Measurements from ENCODE around the gene RASGRF1.
A peak's percentile ranks its signal among the peaks of the same experiment; 100 is the strongest.

The RASGRF1 gene

GRCh38 chr15:79101866-79102581 is 11.4 kb upstream of the RASGRF1 start:
- DNase-seq (ENCODE audit: low spot score): no peak

DNA sequence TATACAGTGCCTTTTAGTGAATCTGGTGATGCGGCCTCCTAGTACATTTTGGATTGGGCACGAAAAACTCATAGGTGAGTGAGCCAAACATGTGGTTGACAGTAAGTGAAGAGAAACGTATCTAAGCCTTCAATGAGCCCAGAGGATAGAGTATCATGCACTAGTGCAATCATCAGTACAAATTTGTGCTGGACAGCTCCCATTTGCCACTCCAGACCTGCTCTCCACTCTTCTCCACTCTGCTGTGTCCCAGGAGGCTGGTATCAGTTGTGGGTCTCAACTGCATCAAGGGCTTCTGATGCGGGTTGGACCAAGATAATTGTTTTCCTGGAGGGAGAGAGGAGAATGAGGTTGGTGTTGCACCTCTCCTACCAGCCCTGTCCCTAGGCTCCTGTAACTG is 9.1 kb upstream of the RASGRF1 start:
- no peak for DNase-seq (ENCODE audit: low spot score)

DNA sequence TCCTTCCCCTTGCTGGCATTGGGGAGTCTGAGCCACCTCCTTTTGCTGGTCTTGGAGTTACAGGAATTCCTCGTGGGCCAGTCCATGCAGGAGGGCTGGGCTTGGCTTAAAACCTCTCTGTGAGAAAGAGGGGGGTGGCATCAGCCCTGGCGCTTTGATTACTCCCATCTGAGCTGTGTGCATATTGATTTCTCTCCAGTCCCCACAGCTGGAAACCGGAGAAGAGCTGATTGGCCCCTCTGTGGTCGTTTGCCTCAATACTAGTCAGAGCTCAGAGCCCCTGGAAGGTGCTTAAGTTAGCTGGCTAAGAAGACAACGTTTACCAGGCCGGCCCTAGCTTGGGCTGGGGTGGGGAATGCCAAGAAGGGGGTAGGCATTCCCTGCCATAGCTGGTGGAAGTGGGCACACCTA is 4.0 kb upstream of the RASGRF1 start:
- DNase-seq (ENCODE audit: low spot score): no peak

- DNase-seq (ENCODE audit: low spot score): no peak
Observed at GRCh38 chr15:79093352-79093935, 2.9 kb upstream of the RASGRF1 start.

DNA sequence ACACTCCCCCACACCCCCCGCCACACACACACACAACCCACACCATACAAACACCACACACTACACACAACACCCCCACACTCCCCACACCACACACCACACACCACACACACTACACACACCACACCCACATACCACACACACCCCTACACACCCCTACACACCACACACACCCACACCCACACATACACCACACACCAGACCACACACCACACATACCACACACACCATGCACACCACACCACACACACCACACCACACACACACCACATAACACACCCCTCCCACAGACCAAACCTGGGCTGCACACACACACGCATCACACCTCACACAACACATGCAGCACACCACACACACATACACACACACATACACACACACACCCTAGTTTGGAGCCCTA is 1.8 kb upstream of the RASGRF1 start:
- DNase-seq (ENCODE audit: low spot score): no peak

GRCh38 chr15:79091204-79091867 is 756 bp upstream of the RASGRF1 start:
- DNase-seq (ENCODE audit: low spot score): peak; percentile 51

DNA sequence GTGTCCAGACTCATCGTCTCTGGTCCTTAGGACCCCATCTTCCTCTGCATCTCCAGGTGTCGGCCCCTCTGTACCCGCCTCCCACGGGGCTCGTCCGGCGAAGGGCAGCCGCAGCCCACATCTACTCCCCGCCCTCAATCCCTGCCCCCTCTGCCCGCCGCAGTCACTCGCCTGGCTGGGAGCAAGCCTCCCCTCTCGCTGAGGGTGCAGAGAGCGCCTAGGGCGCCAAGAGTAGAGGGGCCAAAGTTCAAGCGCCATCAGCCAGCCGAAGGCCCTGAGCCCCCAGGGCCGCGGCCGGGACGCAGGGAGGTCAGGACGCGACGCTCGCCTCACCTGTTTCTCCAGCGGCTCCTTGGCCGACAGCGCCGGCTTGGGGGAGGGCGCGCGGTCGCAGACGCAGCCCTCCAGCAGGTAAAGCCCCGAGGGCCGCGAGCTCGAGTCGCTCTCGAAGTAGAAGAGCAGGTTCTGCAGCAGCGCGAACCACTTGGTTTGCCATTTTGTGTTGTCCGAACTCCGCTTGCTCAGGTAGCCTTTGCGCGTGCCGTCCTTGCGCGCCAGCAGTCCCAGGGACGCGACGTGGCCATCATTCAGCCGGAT is 592 bp downstream of the RASGRF1 start:
- no peak for DNase-seq (ENCODE audit: low spot score)

- no peak for DNase-seq (ENCODE audit: low spot score)
Observed at GRCh38 chr15:79089331-79089889, 1.2 kb downstream of the RASGRF1 start.

DNA sequence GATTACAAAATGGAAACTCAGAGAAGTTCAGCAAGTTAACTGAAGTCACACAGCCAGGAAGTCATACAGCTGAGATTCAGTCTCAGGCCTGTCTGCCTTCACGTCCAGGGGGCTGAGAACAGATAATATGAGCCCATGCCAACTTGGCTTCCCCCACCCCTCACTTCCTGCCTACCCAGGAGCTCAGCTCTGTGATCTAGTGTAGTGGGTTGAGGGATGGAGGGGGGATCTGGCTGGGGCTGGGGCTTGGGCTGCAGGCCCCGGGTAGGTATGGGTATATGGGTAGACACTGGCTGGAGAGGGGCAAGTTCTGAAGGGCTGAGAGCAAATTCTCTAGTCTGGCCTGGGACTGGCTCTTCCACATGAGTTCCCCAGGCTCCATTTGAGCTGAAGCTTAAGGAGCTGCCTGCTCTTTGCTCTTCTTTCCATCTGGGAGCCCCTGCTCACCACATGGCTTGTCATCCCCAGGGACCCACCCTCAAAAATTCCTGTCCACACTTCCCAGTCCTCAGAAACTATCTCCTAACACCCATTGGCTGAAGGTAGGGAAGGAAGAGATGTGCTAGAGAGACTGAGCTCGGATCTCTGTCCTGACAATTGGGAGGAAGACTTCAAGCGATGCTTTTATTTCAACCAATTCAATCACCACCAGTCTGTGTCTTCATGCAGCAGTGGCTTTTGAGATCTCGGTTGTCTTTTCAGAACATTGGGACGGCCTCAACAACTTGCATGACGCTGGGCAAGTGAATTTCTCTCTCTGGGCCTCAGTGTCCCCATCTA is 2.0 kb downstream of the RASGRF1 start:
- DNase-seq (ENCODE audit: low spot score): no peak

- no peak for DNase-seq (ENCODE audit: low spot score)
Observed at GRCh38 chr15:79086814-79087213, 3.8 kb downstream of the RASGRF1 start.

DNA sequence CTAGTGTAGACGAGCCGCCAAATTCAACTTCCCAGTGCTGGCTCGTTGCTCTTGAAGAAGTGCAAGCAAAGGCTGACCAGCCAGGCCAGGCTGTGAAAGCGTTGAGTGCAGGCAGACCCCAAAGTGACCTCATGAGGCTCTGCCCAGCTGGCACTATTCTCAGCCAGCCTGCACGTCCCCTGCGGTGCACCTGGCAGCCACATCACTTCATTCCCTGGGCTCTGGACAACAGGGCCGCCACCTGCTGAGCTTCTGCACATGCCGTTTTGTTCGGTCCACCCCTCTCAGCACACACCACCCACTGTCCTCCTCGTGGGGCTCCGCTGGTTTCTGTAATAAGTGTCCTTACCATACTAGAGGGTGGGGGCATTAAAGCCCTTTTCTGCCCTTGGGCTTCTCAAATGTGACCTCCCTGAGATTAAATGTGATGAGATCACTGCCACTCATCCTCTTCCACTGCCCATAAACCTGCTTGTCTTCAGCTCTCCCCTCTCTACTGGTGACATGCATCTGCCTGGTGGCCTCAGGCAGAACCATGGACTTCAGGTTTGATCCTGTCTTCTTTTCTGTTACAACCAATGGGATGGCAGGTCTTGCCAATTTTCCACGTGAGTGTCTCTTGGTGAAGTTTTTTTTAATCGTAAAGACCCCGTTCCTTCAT is 6.1 kb downstream of the RASGRF1 start:
- DNase-seq (ENCODE audit: low spot score): no peak

- no peak for DNase-seq (ENCODE audit: low spot score)
Observed at GRCh38 chr15:79083154-79083553, 7.4 kb downstream of the RASGRF1 start.

DNA sequence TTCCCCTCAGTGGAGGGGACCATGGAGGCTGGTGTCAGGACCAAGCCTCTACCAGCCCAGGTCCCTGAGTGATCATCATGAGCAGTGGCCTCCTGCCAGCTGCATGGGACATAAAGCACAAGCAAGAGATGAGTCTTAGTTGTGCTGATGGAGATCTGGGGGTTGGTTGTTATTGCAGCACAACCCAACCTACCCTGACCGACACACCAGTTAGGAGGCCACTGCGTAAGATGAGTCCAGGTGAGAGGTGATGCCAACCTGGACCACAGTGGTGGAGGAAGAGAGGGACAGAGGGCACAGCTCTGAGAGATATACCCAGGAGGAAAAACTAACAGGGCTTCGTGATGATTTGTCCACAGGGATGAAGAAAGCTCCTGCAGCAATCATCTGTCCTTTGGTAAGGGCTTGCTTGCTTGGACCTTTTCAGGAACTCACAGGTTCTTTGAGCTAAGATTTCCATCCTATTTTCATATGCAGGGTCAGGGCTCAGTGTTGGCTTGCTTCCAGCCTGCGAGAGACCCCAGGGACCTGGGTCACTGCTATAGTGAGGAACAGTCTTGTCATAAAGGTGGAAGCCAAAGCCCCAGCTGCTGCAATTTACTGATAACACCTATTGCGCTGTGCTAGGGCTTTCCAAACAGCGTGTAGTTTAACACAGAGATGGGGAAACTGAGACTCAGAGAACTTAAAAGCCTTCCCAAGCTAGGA is 8.1 kb downstream of the RASGRF1 start:
- DNase-seq (ENCODE audit: low spot score): no peak

DNA sequence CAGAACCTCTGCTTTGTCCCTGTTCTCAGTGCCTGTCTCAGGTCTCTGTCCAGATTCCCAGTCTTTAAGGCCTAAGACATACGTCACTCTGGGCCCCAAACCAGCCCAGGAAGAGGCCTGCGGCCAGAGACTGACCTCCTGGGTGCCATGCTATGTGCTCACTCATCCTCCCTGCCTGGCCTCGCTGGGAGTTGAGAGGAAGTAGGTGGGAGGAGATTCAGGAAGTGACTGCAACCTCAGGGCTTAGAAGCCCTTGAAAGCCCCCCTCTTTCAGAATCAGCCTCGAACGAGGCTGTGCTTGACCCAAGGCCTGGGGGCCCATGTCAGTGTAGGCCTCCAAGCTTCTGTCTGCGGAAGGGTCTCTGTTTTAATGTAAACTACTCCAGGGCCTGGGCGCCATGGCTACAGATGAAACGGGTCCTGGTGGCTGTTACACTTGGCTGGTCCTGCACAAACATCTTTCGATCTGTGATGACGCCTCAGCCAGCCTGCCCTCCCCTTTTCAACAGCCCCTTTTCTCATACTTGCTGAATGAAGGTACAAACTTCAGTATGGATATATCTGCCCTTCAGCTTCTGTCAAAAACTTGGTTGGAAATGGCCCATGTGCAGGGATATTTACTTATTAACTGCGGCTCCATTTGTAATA is 11.7 kb downstream of the RASGRF1 start:
- DNase-seq (ENCODE audit: low spot score): no peak

GRCh38 chr15:79078003-79078402 is 12.6 kb downstream of the RASGRF1 start:
- no peak for DNase-seq (ENCODE audit: low spot score)

DNA sequence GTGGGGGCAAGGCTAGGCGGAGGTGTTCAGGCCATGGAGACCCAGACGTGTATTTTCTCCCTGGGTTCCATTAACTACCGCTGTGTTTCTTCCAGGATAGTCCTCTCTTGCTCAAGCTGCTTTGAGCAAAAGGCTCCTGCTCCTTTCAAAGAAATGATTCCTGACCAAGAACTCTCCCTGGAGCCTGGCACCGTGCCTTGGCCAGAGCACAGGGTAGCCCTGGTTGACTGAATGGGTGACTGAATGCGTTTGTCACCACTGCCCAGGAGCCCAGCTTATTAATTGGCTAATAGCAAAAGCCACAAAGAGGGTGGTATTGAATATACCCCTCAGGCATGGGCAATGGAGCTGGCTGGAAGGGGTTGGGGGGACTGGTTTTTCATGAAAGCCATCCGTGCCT is 13.9 kb downstream of the RASGRF1 start:
- DNase-seq (ENCODE audit: low spot score): no peak

GRCh38 chr15:79075256-79075655 is 15.3 kb downstream of the RASGRF1 start:
- DNase-seq (ENCODE audit: low spot score): no peak

DNA sequence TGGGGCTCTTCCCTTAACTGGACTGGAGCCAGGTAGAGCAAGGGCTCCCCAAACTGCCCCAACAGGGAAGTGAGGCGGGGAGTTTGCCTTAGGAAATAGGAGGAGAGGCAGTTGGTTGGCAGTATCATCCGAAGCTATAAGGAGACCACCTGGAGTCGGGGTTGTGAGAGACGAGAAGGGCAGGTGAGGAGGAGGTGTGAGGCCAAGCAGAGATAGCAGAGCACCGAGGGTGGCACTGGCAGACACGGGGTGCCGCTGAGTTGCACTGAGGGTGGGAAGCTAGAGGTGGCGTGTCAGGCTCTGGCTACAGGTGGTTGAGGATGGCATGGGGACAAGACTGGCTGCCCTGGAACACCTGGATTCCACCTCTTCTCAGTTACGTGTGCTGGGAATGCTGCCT is 17.2 kb downstream of the RASGRF1 start:
- DNase-seq (ENCODE audit: low spot score): no peak

- no peak for DNase-seq (ENCODE audit: low spot score)
Observed at GRCh38 chr15:79071901-79072300, 18.7 kb downstream of the RASGRF1 start.

GRCh38 chr15:79068790-79069189 is 21.8 kb downstream of the RASGRF1 start:
- DNase-seq (ENCODE audit: low spot score): no peak
